ENCODE measurements around the gene UBASH3A.

Gene UBASH3A

DNA sequence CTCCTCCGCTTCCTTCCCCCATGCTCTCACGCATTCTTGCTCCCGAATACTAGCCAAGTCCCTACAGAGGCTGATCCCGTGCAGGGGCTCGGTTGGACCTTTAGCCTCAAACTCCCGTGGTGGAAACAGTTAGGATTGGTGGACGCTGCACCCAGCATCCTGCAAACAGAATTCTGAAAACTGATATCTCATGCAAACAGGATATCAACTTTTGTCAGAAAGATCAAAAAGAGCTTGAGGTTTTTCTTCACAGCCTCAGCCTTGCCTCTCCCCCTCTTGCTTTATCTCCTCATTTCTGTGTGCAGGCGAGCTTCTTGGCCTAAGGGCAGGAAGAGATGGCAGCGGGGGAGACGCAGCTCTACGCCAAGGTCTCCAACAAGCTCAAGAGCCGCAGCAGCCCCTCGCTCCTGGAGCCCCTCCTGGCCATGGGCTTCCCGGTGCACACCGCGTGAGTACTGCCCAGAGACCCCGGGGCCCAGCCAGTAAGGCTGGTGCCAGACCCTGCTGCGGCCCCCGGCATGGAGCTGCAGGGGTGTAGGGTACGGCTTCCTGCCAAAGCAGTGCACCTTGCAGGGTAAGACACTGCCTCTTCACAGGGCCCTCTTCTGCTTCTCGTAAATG is at the start of gene UBASH3A:
UBASH3A (plus strand) TSS at position 292 of the 621 bp plus-strand sequence; CDS start at position 336, 44 bp downstream.
- in situ Hi-C loops (cut with MboI; ENCODE audit: low sequenced_read_pairs, unreplicated experiment) = no loop called here
- DNase-seq (ENCODE audit: low spot score) = no peak
- no peak for TF ChIP-seq CTCF (IDR thresholded peaks at IDR 0.05; ENCODE audit: borderline replicate concordance, control extremely low read depth, extremely low read depth, insufficient read depth, missing control alignments)

GRCh38 chr21:42356046-42356445 is 47.7 kb upstream of the UBASH3A start:
- DNase-seq (ENCODE audit: low spot score) = no peak
- TF ChIP-seq CTCF (IDR thresholded peaks at IDR 0.05; ENCODE audit: borderline replicate concordance, control extremely low read depth, extremely low read depth, insufficient read depth, missing control alignments) = no peak
- in situ Hi-C loops (cut with MboI; ENCODE audit: low sequenced_read_pairs, unreplicated experiment) = no loop called here

GRCh38 chr21:42356650-42357049 is 47.1 kb upstream of the UBASH3A start:
- no peak for DNase-seq (ENCODE audit: low spot score)
- no peak for TF ChIP-seq CTCF (IDR thresholded peaks at IDR 0.05; ENCODE audit: borderline replicate concordance, control extremely low read depth, extremely low read depth, insufficient read depth, missing control alignments)
- in situ Hi-C loops (cut with MboI; ENCODE audit: low sequenced_read_pairs, unreplicated experiment) = no loop called here

DNA sequence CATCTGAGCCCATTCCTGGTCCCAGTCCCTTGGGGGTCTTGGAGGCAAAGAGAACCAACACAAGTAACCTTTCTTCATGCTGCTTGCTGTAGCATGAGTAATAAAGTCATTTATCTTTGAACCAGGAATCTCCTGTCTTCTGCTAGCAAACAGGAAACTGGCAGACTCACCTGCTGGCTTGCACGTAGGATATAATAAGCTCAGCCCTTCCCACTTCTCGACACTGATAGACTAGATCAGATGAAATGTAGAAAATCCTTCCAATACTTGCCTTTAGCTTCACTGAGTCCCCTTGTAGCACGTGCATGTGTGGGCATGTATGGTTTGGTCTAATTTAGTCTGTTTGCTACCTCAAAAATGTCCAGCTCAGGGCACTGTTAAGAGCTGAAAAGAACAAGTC is 46.4 kb upstream of the UBASH3A start:
- DNase-seq (ENCODE audit: low spot score) = no peak
- in situ Hi-C loops (cut with MboI; ENCODE audit: low sequenced_read_pairs, unreplicated experiment) = no loop called here

GRCh38 chr21:42358261-42358660 is 45.4 kb upstream of the UBASH3A start:
- TF ChIP-seq CTCF (IDR thresholded peaks at IDR 0.05; ENCODE audit: borderline replicate concordance, control extremely low read depth, extremely low read depth, insufficient read depth, missing control alignments) = no peak
- in situ Hi-C loops (cut with MboI; ENCODE audit: low sequenced_read_pairs, unreplicated experiment) = no loop called here

More for the DNA sequence above, 46.4 kb upstream of the UBASH3A start:
- no peak for TF ChIP-seq CTCF (IDR thresholded peaks at IDR 0.05; ENCODE audit: borderline replicate concordance, control extremely low read depth, extremely low read depth, insufficient read depth, missing control alignments)

GRCh38 chr21:42358937-42359336 is 44.8 kb upstream of the UBASH3A start:
- TF ChIP-seq CTCF (IDR thresholded peaks at IDR 0.05; ENCODE audit: borderline replicate concordance, control extremely low read depth, extremely low read depth, insufficient read depth, missing control alignments) = no peak
- in situ Hi-C loops (cut with MboI; ENCODE audit: low sequenced_read_pairs, unreplicated experiment) = no loop called here
- DNase-seq (ENCODE audit: low spot score) = no peak

More at GRCh38 chr21:42358261-42358660, 45.4 kb upstream of the UBASH3A start:
- no peak for DNase-seq (ENCODE audit: low spot score)

Measured in GM13976 (cell line).